Liver (tissue), 9 donors: Measurements from ENCODE around the gene SLC25A21. TPM values are rescaled to one million over a fixed set of nuclear protein-coding genes. Genes with fewer than 3 reads are reported as not detected.

ENCODE experiments used
- DNase-seq: peaks from one replicate; pipeline ENCODE4 v3.0.0-alpha.2; 2017; ENCODE audit warnings: low spot score
- H3K27ac ChIP-seq, 2 donors: one replicate each; pipeline ENCODE4 v1.7.0; 2013; ENCODE audit warnings: inconsistent platforms in 2 of 2, low read length in 2 of 2, control low read depth in 1 of 2, low read depth in 1 of 2, mild to moderate bottlenecking in 1 of 2
- H3K27me3 ChIP-seq, 4 donors: one replicate each; pipeline versions ENCODE4 v1.6.1 to v1.7.0; 2013; ENCODE audit warnings: low read length in 3 of 4, inconsistent platforms in 1 of 4, mild to moderate bottlenecking in 1 of 4, moderate library complexity in 1 of 4; ENCODE audit not compliant: control insufficient read depth in 4 of 4, insufficient read depth in 4 of 4
- H3K36me3 ChIP-seq, 4 donors: one replicate each; pipeline versions ENCODE4 v1.6.1 to v1.7.0; 2013; ENCODE audit warnings: low read length in 3 of 4, mild to moderate bottlenecking in 3 of 4, low read depth in 1 of 4, moderate library complexity in 1 of 4; ENCODE audit not compliant: control insufficient read depth in 4 of 4, insufficient read depth in 3 of 4
- H3K4me1 ChIP-seq, 4 donors: one replicate each; pipeline versions ENCODE4 v1.6.1 to v1.7.0; 2013; ENCODE audit warnings: low read length in 3 of 4, mild to moderate bottlenecking in 3 of 4, moderate library complexity in 1 of 4; ENCODE audit not compliant: control insufficient read depth in 4 of 4, insufficient read depth in 4 of 4
- H3K4me3 ChIP-seq, 3 donors: one replicate each; pipeline versions ENCODE4 v1.6.1 to v1.7.0; 2013; ENCODE audit warnings: low read length in 3 of 3, control low read depth in 1 of 3, low read depth in 1 of 3, mild to moderate bottlenecking in 1 of 3
- H3K9ac ChIP-seq, 2 donors: one replicate each; pipeline ENCODE4 v1.7.0; 2013; ENCODE audit warnings: low read length in 2 of 2, mild to moderate bottlenecking in 2 of 2, moderate library complexity in 2 of 2, control low read depth in 1 of 2, low read depth in 1 of 2
- H3K9me3 ChIP-seq, 4 donors: one replicate each; pipeline versions ENCODE4 v1.6.1 to v1.7.0; 2013; ENCODE audit warnings: low read length in 3 of 4; ENCODE audit not compliant: control insufficient read depth in 4 of 4
- EGR1 ChIP-seq, 2 donors: IDR thresholded peaks; 2 replicates each; pipeline ENCODE4 v1.6.1; 2016 to 2018; ENCODE audit warnings: antibody characterized with exemption in 2 of 2, low read depth in 2 of 2
- FOXA1 ChIP-seq: IDR thresholded peaks from 2 replicates; pipeline ENCODE4 v1.6.1; 2016; ENCODE audit warnings: antibody characterized with exemption
- FOXA2 ChIP-seq: IDR thresholded peaks from 2 replicates; pipeline ENCODE4 v1.6.1; 2016; ENCODE audit warnings: antibody characterized with exemption
- GABPA ChIP-seq, 2 donors: IDR thresholded peaks in 1 of 2; conservative IDR thresholded peaks in 1 of 2; 2 replicates each; pipeline ENCODE4 v1.6.1; 2016; ENCODE audit warnings: antibody characterized with exemption in 2 of 2, mild to moderate bottlenecking in 1 of 2, moderate library complexity in 1 of 2
- HNF4A ChIP-seq, 2 donors: conservative IDR thresholded peaks; 2 replicates each; pipeline ENCODE4 v1.6.1; 2016; ENCODE audit warnings: antibody characterized with exemption in 2 of 2, mild to moderate bottlenecking in 2 of 2
- HNF4G ChIP-seq: IDR thresholded peaks from 2 replicates; pipeline ENCODE4 v1.6.1; 2016; ENCODE audit warnings: antibody characterized with exemption
- NR2F2 ChIP-seq: IDR thresholded peaks from 2 replicates; pipeline ENCODE4 v1.6.1; 2016; ENCODE audit warnings: antibody characterized with exemption
- RAD21 ChIP-seq, 2 donors: IDR thresholded peaks; 2 replicates each; pipeline ENCODE4 v1.6.1; 2016; ENCODE audit warnings: antibody characterized with exemption in 2 of 2, mild to moderate bottlenecking in 2 of 2
- RXRA ChIP-seq, 2 donors: IDR thresholded peaks; 2 replicates each; pipeline ENCODE4 v1.6.1; 2017 to 2018; ENCODE audit warnings: antibody characterized with exemption in 2 of 2, mild to moderate bottlenecking in 1 of 2
- SP1 ChIP-seq: IDR thresholded peaks from 2 replicates; pipeline ENCODE4 v1.6.1; 2018; ENCODE audit warnings: antibody characterized with exemption, mild to moderate bottlenecking
- TAF1 ChIP-seq: conservative IDR thresholded peaks from 2 replicates; pipeline ENCODE4 v1.6.1; 2016; ENCODE audit warnings: antibody characterized with exemption, mild to moderate bottlenecking
- YY1 ChIP-seq: IDR thresholded peaks from 2 replicates; pipeline ENCODE4 v1.6.1; 2016; ENCODE audit warnings: antibody characterized with exemption, mild to moderate bottlenecking
- WGBS: extraction: QIAGEN DNeasy Blood & Tissue Kit; methylation state at CpG from one replicate; pipeline ENCODE4 v1.1.7; 2013; 5-methylcytosine and 5-hydroxymethylcytosine counted together
- polyA plus RNA-seq, 2 donors: library from polyadenylated mRNA; stranded (reverse) in 1 of 2; unstranded in 1 of 2; fragments of 200-250 nt in 1 of 2; fragments of >200 nt in 1 of 2; fragmentation: Nextera tagmentation in 1 of 2; extraction: Ambion mirVana in 1 of 2; gene quantifications; one replicate each; pipeline versions ENCODE4 v1.2.1 to v1.2.3, GENCODE V29; 2013 to 2015
- total RNA-seq, 2 donors: library from RNA; depleted of rRNA; stranded (reverse); fragments of >200 nt; gene quantifications; one replicate each; pipeline ENCODE4 v1.2.3, GENCODE V29; 2014
- TF ChIP-seq, protein P1 (sequence below): IDR thresholded peaks from 2 replicates; pipeline ENCODE4 v1.6.1; 2016; ENCODE audit warnings: antibody characterized with exemption
- TF ChIP-seq, protein P2 (sequence below): fragments of 150-350 bp; IDR thresholded peaks from 2 replicates; pipeline ENCODE4 v1.5.1; 2017; ENCODE audit warnings: improper control_type of control experiment, low read depth, low read length; ENCODE audit not compliant: missing input control
- TF ChIP-seq, protein P3 (sequence below): IDR thresholded peaks from 2 replicates; pipeline ENCODE4 v1.6.1; 2016; ENCODE audit warnings: antibody characterized with exemption
- TF ChIP-seq, protein P4 (sequence below): IDR thresholded peaks from 2 replicates; pipeline ENCODE4 v1.6.1; 2016; ENCODE audit warnings: antibody characterized with exemption, mild to moderate bottlenecking
- donor health status: healthy.
- donor health status: healthy.
- donor health status: healthy.
- donor health status: healthy.
- donor health status: healthy.

SLC25A21 gene
- total and polyA plus RNA-seq, 4 donors = 0.13 to 24.3 (median 0.23) TPM

DNA sequence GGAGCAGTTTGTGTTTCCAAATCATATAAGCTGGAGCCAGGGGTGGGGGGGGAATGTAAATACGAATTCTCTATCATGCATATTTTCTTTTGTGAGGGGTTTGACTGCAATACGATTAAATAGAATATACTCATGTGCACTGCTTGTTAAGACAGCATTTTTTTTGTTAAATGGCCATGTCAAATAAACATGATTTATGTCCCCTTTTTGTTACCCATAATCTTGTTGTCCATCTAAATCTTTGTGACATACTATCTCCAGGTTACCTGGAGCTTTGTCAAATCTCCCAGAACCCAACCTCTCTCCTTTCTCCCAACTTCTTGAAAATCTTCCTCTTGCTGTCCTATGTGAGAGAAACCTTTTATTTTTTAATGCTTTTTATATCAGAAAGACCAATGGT lies 233.1 kb downstream of the SLC25A21 start:
- no peaks in the 10 kb centered on the region for H3K36me3 ChIP-seq
- 83% methylated on average over 2 of the region's 2 CpGs for WGBS
- H3K27me3 ChIP-seq = peaks cover 0 to 3% (median 0%) of the 10 kb centered on the region in 4 donors
- TF ChIP-seq, protein P1, sequence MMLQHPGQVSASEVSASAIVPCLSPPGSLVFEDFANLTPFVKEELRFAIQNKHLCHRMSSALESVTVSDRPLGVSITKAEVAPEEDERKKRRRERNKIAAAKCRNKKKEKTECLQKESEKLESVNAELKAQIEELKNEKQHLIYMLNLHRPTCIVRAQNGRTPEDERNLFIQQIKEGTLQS = no peak
- no peak for TF ChIP-seq NR2F2
- TF ChIP-seq, protein P2, sequence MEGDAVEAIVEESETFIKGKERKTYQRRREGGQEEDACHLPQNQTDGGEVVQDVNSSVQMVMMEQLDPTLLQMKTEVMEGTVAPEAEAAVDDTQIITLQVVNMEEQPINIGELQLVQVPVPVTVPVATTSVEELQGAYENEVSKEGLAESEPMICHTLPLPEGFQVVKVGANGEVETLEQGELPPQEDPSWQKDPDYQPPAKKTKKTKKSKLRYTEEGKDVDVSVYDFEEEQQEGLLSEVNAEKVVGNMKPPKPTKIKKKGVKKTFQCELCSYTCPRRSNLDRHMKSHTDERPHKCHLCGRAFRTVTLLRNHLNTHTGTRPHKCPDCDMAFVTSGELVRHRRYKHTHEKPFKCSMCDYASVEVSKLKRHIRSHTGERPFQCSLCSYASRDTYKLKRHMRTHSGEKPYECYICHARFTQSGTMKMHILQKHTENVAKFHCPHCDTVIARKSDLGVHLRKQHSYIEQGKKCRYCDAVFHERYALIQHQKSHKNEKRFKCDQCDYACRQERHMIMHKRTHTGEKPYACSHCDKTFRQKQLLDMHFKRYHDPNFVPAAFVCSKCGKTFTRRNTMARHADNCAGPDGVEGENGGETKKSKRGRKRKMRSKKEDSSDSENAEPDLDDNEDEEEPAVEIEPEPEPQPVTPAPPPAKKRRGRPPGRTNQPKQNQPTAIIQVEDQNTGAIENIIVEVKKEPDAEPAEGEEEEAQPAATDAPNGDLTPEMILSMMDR = no peak
- TF ChIP-seq, protein P3, sequence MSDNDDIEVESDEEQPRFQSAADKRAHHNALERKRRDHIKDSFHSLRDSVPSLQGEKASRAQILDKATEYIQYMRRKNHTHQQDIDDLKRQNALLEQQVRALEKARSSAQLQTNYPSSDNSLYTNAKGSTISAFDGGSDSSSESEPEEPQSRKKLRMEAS = no peak
- no peak overlapping the region for H3K4me3 ChIP-seq
- H3K9ac ChIP-seq = no peak overlapping the region
- H3K27ac ChIP-seq = no peak overlapping the region
- no peaks in the 10 kb centered on the region for H3K4me1 ChIP-seq
- H3K9me3 ChIP-seq = no peaks in the 10 kb centered on the region
- DNase-seq = no peak

DNA sequence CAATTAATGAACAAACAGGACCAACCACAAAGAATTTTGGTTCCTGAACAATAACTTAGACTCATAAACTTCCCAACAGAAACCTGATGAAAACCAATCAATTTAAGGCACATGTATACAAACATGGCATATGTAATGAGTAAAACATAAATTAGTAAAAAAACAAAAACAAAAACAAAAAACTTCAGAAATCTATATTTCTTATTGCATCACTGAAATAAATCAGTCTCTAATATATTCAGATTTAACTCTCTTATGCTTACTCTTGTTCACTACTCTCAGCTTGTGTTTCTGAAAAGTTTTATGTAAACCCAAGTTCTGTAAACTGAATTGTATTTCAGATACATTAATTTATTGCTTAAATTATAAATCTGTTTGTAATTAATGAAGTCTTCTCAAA lies 233.7 kb downstream of the SLC25A21 start:
- Histone ChIP-seq H3K4me3 (no peak overlapping the region), H3K27me3 (peaks cover 0 to 3% (median 0%) of the 10 kb centered on the region in 4 donors), H3K4me1 (no peaks in the 10 kb centered on the region), H3K27ac (no peak overlapping the region), H3K9me3 (no peaks in the 10 kb centered on the region), H3K36me3 (no peaks in the 10 kb centered on the region), H3K9ac (no peak overlapping the region)
- no peak for TF ChIP-seq YY1
- TF ChIP-seq HNF4A (conservative IDR thresholded peaks at IDR 0.05) = no peak
- no peak for TF ChIP-seq TAF1
- TF ChIP-seq SP1 = no peak
- no peak for TF ChIP-seq FOXA2
- no peak for TF ChIP-seq RXRA (IDR thresholded peaks at IDR 0.05)
- no peak for TF ChIP-seq GABPA (IDR thresholded peaks at IDR 0.05 in 1 of 2, conservative IDR thresholded peaks at IDR 0.05 in 1 of 2)
- TF ChIP-seq FOXA1 = no peak
- TF ChIP-seq, protein P3 = no peak
- no peak for TF ChIP-seq RAD21 (IDR thresholded peaks at IDR 0.05)
- TF ChIP-seq EGR1 (IDR thresholded peaks at IDR 0.05; ENCODE audit: low read depth in 2 of 2) = no peak
- TF ChIP-seq, protein P4, sequence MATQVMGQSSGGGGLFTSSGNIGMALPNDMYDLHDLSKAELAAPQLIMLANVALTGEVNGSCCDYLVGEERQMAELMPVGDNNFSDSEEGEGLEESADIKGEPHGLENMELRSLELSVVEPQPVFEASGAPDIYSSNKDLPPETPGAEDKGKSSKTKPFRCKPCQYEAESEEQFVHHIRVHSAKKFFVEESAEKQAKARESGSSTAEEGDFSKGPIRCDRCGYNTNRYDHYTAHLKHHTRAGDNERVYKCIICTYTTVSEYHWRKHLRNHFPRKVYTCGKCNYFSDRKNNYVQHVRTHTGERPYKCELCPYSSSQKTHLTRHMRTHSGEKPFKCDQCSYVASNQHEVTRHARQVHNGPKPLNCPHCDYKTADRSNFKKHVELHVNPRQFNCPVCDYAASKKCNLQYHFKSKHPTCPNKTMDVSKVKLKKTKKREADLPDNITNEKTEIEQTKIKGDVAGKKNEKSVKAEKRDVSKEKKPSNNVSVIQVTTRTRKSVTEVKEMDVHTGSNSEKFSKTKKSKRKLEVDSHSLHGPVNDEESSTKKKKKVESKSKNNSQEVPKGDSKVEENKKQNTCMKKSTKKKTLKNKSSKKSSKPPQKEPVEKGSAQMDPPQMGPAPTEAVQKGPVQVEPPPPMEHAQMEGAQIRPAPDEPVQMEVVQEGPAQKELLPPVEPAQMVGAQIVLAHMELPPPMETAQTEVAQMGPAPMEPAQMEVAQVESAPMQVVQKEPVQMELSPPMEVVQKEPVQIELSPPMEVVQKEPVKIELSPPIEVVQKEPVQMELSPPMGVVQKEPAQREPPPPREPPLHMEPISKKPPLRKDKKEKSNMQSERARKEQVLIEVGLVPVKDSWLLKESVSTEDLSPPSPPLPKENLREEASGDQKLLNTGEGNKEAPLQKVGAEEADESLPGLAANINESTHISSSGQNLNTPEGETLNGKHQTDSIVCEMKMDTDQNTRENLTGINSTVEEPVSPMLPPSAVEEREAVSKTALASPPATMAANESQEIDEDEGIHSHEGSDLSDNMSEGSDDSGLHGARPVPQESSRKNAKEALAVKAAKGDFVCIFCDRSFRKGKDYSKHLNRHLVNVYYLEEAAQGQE = no peak
- no peak for TF ChIP-seq HNF4G
- no peak for DNase-seq
